ENCODE data around the gene ZNF24. TPM values are rescaled to one million over a fixed set of nuclear protein-coding genes. Genes with fewer than 3 reads are reported as not detected.

ZNF24 gene
- total RNA-seq, 3 donors from 2014 or later: 53.5 to 61.5 (median 59.6) TPM

DNA sequence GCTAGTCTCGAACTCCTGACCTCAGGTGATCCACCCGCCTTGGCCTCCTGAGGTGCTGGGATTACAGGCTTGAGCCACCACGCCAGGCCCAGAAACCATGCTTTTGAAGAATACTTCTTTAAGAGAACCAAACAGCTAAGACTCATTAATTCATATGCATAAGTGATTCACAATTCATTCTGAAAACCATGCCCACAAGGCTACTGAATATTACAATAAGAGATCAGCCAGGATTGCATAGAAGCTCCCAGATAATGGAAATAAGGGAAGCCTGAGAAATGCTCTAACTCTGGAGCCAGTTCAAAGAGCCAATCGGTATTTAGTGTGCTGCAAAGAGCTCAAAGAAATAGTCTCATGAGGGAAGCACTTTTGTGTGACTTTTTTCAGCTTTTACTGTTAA lies 30.5 kb upstream of the ZNF24 start:
- Mint-ChIP-seq H3K4me1 (ENCODE audit: low read depth) (peaks cover 10% of the 10 kb centered on the region), H3K27me3 (ENCODE audit: low read depth) (no peaks in the 10 kb centered on the region), H3K36me3 (ENCODE audit: insufficient read depth) (peaks cover 2% of the 10 kb centered on the region), H3K9me3 (no peaks in the 10 kb centered on the region), H3K4me3 (no peak overlapping the region)
- no peak for DNase-seq
- no peak for ATAC-seq

- Mint-ChIP-seq H3K36me3 (ENCODE audit: insufficient read depth) (peaks cover 6% of the 10 kb centered on the region), H3K4me3 (no peak overlapping the region), H3K9me3 (no peaks in the 10 kb centered on the region), H3K4me1 (ENCODE audit: low read depth) (peaks cover 5% of the 10 kb centered on the region), H3K27me3 (ENCODE audit: low read depth) (no peaks in the 10 kb centered on the region)
- no peak for DNase-seq
- peak in 1 of 2 donors; percentile 45 for ATAC-seq
Observed at GRCh38 chr18:35371412-35372195, 27.4 kb upstream of the ZNF24 start.

- Mint-ChIP-seq H3K4me1 (ENCODE audit: low read depth) (no peaks in the 10 kb centered on the region), H3K9me3 (no peaks in the 10 kb centered on the region), H3K4me3 (no peak overlapping the region), H3K36me3 (ENCODE audit: insufficient read depth) (peaks cover 5% of the 10 kb centered on the region), H3K27me3 (ENCODE audit: low read depth) (no peaks in the 10 kb centered on the region)
- DNase-seq (no peak), ATAC-seq (no peak)
Observed at GRCh38 chr18:35369126-35369525, 24.9 kb upstream of the ZNF24 start.

GRCh38 chr18:35368595-35368994 lies 24.4 kb upstream of the ZNF24 start:
- H3K4me1 Mint-ChIP-seq (ENCODE audit: low read depth): no peaks in the 10 kb centered on the region
- H3K36me3 Mint-ChIP-seq (ENCODE audit: insufficient read depth): peaks cover 4% of the 10 kb centered on the region
- H3K27me3 Mint-ChIP-seq (ENCODE audit: low read depth): no peaks in the 10 kb centered on the region

DNA sequence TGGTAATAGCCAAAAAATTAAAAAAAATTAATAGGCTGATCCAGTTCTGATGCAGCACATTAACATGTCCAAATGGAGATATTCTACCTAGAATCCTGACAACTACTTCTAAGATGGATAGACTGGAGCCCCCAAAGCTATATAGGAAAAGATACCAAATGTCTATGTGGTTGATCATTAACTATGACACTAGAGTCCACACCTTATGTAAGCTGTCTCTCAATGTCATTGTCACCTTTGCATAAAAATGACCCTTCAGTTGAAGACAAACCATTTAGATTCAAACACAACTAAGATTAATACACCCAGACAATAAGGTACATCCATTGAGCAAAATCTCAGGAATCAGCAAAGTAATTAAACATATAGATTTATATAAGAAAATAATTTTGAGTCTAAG lies 18.3 kb upstream of the ZNF24 start:
- no peak for ATAC-seq
- no peaks in the 10 kb centered on the region for H3K36me3 Mint-ChIP-seq (ENCODE audit: insufficient read depth)
- H3K4me1 Mint-ChIP-seq (ENCODE audit: low read depth): no peaks in the 10 kb centered on the region
- H3K9me3 Mint-ChIP-seq: no peaks in the 10 kb centered on the region
- H3K4me3 Mint-ChIP-seq: no peak overlapping the region
- DNase-seq: no peak
- peaks cover 2% of the 10 kb centered on the region for H3K27me3 Mint-ChIP-seq (ENCODE audit: low read depth)

More at GRCh38 chr18:35368595-35368994, 24.4 kb upstream of the ZNF24 start:
- Mint-ChIP-seq H3K4me3 (no peak overlapping the region), H3K9me3 (no peaks in the 10 kb centered on the region)
- no peak for DNase-seq
- ATAC-seq: no peak

GRCh38 chr18:35361570-35362321 lies 17.5 kb upstream of the ZNF24 start:
- no peaks in the 10 kb centered on the region for H3K36me3 Mint-ChIP-seq (ENCODE audit: insufficient read depth)
- DNase-seq (no peak), ATAC-seq (no peak)
- H3K9me3 Mint-ChIP-seq: no peaks in the 10 kb centered on the region
- no peak overlapping the region for H3K4me3 Mint-ChIP-seq
- peaks cover 2% of the 10 kb centered on the region for H3K27me3 Mint-ChIP-seq (ENCODE audit: low read depth)
- H3K4me1 Mint-ChIP-seq (ENCODE audit: low read depth): no peaks in the 10 kb centered on the region

DNA sequence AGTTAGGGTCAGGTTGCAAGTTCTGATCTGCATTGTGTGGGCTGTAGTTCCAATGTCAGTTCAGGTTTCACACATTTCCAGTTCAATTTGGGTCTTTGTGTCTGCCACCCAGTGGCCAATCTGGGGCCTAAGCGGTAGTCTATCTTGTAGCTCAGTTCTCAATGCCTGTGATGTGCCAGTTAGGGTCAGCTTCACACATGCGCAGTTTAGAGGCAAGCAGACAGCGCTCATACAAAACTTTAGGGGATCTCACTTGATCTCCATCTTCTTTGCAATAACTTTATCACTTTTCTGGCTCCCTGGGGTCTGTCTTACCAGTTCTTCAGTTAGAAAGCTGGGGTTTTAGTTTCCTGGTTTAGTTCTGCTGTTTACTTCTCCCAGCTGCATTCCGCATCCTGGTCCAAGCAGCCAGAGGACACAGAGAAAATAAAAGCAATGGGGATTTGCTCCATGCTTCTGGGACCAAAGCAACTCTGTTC lies 11.0 kb upstream of the ZNF24 start:
- H3K36me3 Mint-ChIP-seq (ENCODE audit: insufficient read depth): peaks cover 4% of the 10 kb centered on the region
- peaks cover 2% of the 10 kb centered on the region for H3K4me1 Mint-ChIP-seq (ENCODE audit: low read depth)
- DNase-seq (peak; percentile 52), ATAC-seq (peak; percentile 87 to 91)
- no peak overlapping the region for H3K4me3 Mint-ChIP-seq
- H3K27me3 Mint-ChIP-seq (ENCODE audit: low read depth): no peaks in the 10 kb centered on the region
- peaks cover 10% of the 10 kb centered on the region for H3K9me3 Mint-ChIP-seq

- Mint-ChIP-seq H3K9me3 (peaks cover 10% of the 10 kb centered on the region), H3K4me1 (ENCODE audit: low read depth) (peaks cover 2% of the 10 kb centered on the region), H3K4me3 (no peak overlapping the region), H3K27me3 (ENCODE audit: low read depth) (no peaks in the 10 kb centered on the region), H3K36me3 (ENCODE audit: insufficient read depth) (peaks cover 4% of the 10 kb centered on the region)
- DNase-seq (no peak), ATAC-seq (no peak)
Observed at GRCh38 chr18:35352778-35353177, 8.6 kb upstream of the ZNF24 start.

DNA sequence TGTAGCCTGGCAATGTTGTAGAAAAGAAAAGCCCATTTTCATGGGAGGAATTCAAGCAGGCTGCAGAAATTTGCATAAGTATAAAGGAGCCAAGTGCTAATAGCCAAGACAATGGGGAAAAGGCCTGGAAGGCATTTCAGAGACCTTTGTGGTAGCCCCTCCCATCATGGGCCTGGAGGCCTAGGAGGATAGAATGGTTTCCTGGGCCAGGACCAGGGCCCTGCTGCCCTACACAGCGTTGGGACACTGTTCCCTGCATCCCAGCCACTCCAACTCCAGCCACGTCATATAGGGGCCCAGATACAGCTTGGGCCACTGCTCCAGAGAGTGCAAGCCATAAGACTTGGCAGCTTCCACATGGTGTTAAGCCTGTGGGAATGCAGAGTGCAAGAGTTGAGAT lies 8.1 kb upstream of the ZNF24 start:
- Mint-ChIP-seq H3K4me3 (no peak overlapping the region), H3K27me3 (ENCODE audit: low read depth) (no peaks in the 10 kb centered on the region), H3K4me1 (ENCODE audit: low read depth) (peaks cover 2% of the 10 kb centered on the region), H3K36me3 (ENCODE audit: insufficient read depth) (peaks cover 4% of the 10 kb centered on the region), H3K9me3 (peaks cover 10% of the 10 kb centered on the region)
- ATAC-seq: no peak
- DNase-seq: no peak

GRCh38 chr18:35348001-35348400 lies 3.8 kb upstream of the ZNF24 start:
- H3K27me3 Mint-ChIP-seq (ENCODE audit: low read depth): no peaks in the 10 kb centered on the region
- peaks cover 8% of the 10 kb centered on the region for H3K36me3 Mint-ChIP-seq (ENCODE audit: insufficient read depth)
- peaks cover 10% of the 10 kb centered on the region for H3K9me3 Mint-ChIP-seq
- DNase-seq (no peak), ATAC-seq (no peak)
- no peak overlapping the region for H3K4me3 Mint-ChIP-seq
- H3K4me1 Mint-ChIP-seq (ENCODE audit: low read depth): peaks cover 16% of the 10 kb centered on the region

GRCh38 chr18:35345950-35346349 lies 1.7 kb upstream of the ZNF24 start:
- DNase-seq: no peak
- H3K4me3 Mint-ChIP-seq: no peak overlapping the region
- no peaks in the 10 kb centered on the region for H3K9me3 Mint-ChIP-seq
- H3K27me3 Mint-ChIP-seq (ENCODE audit: low read depth): no peaks in the 10 kb centered on the region
- H3K36me3 Mint-ChIP-seq (ENCODE audit: insufficient read depth): peaks cover 3% of the 10 kb centered on the region
- peaks cover 28% of the 10 kb centered on the region for H3K4me1 Mint-ChIP-seq (ENCODE audit: low read depth)
- no peak for ATAC-seq

DNA sequence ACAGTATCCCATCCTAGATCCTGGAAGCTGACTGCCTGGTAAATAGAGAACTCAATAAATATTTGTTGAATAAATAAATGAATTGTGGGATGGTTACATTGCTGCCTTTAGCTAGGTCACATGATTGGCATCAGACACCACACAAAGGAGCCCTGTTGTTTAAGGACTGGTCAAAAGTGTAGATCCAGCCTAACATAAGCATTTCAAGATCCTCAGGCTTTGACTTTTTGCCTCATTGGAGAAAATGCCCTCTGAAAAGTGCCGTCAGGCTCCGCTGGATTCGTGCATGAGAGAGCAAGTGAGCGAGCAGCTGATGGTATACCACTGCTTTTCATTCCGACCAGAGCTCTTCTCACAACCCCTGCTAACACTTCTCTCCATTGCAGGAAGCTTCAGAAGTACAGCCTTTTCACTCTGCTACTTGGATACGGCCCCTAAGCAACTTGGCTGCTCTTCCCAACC lies 1.3 kb upstream of the ZNF24 start:
- peaks cover 31% of the 10 kb centered on the region for H3K4me1 Mint-ChIP-seq (ENCODE audit: low read depth)
- H3K36me3 Mint-ChIP-seq (ENCODE audit: insufficient read depth): peaks cover 4% of the 10 kb centered on the region
- no peak for ATAC-seq
- H3K9me3 Mint-ChIP-seq: no peaks in the 10 kb centered on the region
- no peaks in the 10 kb centered on the region for H3K27me3 Mint-ChIP-seq (ENCODE audit: low read depth)
- DNase-seq: no peak
- H3K4me3 Mint-ChIP-seq: peak overlapping the region; percentile 94

GRCh38 chr18:35344736-35345459 lies 678 bp upstream of the ZNF24 start:
- DNase-seq (no peak), ATAC-seq (no peak)
- no peaks in the 10 kb centered on the region for H3K9me3 Mint-ChIP-seq
- no peaks in the 10 kb centered on the region for H3K27me3 Mint-ChIP-seq (ENCODE audit: low read depth)
- H3K4me1 Mint-ChIP-seq (ENCODE audit: low read depth): peaks cover 36% of the 10 kb centered on the region
- peaks cover 10% of the 10 kb centered on the region for H3K36me3 Mint-ChIP-seq (ENCODE audit: insufficient read depth)
- H3K4me3 Mint-ChIP-seq: peak overlapping the region; percentile 94

DNA sequence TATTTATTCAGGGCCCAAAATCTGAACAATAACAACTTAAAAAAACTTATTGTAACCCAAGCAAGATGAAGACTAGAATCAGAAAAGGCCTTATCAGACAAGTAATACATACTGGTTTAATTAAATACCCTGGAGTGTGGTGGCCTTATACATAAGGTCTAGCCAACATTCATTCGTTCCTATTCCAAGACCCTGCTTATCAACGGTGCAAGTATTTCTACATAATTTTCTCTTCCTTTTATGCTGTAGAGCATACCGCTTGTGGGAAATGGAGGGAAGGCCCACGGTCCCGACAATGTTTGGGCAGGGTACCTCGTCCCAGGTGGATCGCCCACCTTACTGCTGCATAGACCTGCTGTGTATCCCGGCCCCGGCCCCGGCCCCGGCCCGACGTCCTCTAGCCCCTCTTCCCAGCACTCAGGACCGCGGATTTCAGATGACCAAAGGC lies 708 bp downstream of the ZNF24 start:
- DNase-seq (no peak), ATAC-seq (no peak)
- peak overlapping the region; percentile 94 for H3K4me3 Mint-ChIP-seq
- peaks cover 49% of the 10 kb centered on the region for H3K4me1 Mint-ChIP-seq (ENCODE audit: low read depth)
- H3K27me3 Mint-ChIP-seq (ENCODE audit: low read depth): no peaks in the 10 kb centered on the region
- no peaks in the 10 kb centered on the region for H3K9me3 Mint-ChIP-seq
- peaks cover 23% of the 10 kb centered on the region for H3K36me3 Mint-ChIP-seq (ENCODE audit: insufficient read depth)

Data from activated T-cell treated with anti-CD3 and anti-CD28 coated beads, Interleukin-2, amount 50 U/mL, for 4 hours (primary cell).